HL-60 (cell line): Measurements from ENCODE around the gene KBTBD12.

Experiments used
- CTCF ChIP-seq: IDR thresholded peaks from one replicate; pipeline ENCODE4 v1.5.1; 2011; ENCODE audit warnings: low read length, control low read depth, inconsistent platforms; ENCODE audit not compliant: insufficient read depth
- GABPA ChIP-seq: IDR thresholded peaks from 2 replicates; pipeline ENCODE4 v1.6.1; 2012; ENCODE audit warnings: low read depth
- POLR2AphosphoS5 ChIP-seq: IDR thresholded peaks from 2 replicates; pipeline ENCODE4 v1.6.1; 2012; ENCODE audit warnings: low read depth
- REST ChIP-seq: IDR thresholded peaks from 2 replicates; pipeline ENCODE4 v1.6.1; 2012; ENCODE audit warnings: low read depth; ENCODE audit not compliant: insufficient replicate concordance
- SPI1 ChIP-seq: IDR thresholded peaks from 2 replicates; pipeline ENCODE4 v1.6.1; 2012; ENCODE audit warnings: low read depth, mild to moderate bottlenecking, borderline replicate concordance

GRCh38 chr3:127954640-127955039, 39.6 kb downstream of the KBTBD12 start:
- TF ChIP-seq CTCF (no peak), POLR2AphosphoS5 (no peak), REST (no peak), GABPA (no peak), SPI1 (no peak)
